Spinal cord (tissue), 10 donors: ENCODE data around the gene PPP1CC. TPM values are rescaled to one million over a fixed set of nuclear protein-coding genes. Genes with fewer than 3 reads are reported as not detected.

ENCODE experiments used
- DNase-seq, 6 donors: peaks; one replicate each; pipeline versions ENCODE4 v3.0.0 to v3.0.0-alpha.2; 2013 to 2015; ENCODE audit warnings: low spot score in 6 of 6, low read depth in 4 of 6
- H3K27ac ChIP-seq: one replicate; pipeline ENCODE4 v1.5.1; 2013; ENCODE audit warnings: low read depth, low read length, control low read depth
- H3K27me3 ChIP-seq: one replicate; pipeline ENCODE4 v1.6.1; 2013; ENCODE audit warnings: low read length; ENCODE audit not compliant: control insufficient read depth, insufficient read depth
- H3K36me3 ChIP-seq: one replicate; pipeline ENCODE4 v1.6.1; 2013; ENCODE audit warnings: low read length; ENCODE audit not compliant: control insufficient read depth, insufficient read depth
- H3K4me1 ChIP-seq: one replicate; pipeline ENCODE4 v1.6.1; 2013; ENCODE audit warnings: low read length; ENCODE audit not compliant: control insufficient read depth, insufficient read depth
- H3K4me3 ChIP-seq: one replicate; pipeline ENCODE4 v1.5.1; 2013; ENCODE audit warnings: low read depth, low read length, control low read depth
- H3K9me3 ChIP-seq: one replicate; pipeline ENCODE4 v1.6.1; 2013; ENCODE audit warnings: low read length; ENCODE audit not compliant: control insufficient read depth, insufficient read depth
- WGBS: methylation state at CpG from one replicate; pipeline ENCODE4 v1.1.5; 2013; ENCODE audit warnings: missing lambda C conversion rate; ENCODE audit not compliant: insufficient coverage; 5-methylcytosine and 5-hydroxymethylcytosine counted together
- polyA plus RNA-seq, 2 donors: library from polyadenylated mRNA; unstranded; fragments of 120-200 nt; gene quantifications; one replicate each; pipeline ENCODE4 v1.2.1, GENCODE V29; 2013; ENCODE audit not compliant: insufficient read length in 2 of 2
- total RNA-seq, 2 donors: library from RNA; depleted of rRNA in 1 of 2; stranded (reverse); fragments of 120-200 nt in 1 of 2; fragments of >200 nt in 1 of 2; gene quantifications; one replicate each; pipeline versions ENCODE4 v1.2.3 to v1.2.4, GENCODE V29; 2013 to 2014
- donor health status: healthy.

Gene PPP1CC
- total and polyA plus RNA-seq, 4 donors: 108 to 152 (median 134) TPM

- Histone ChIP-seq H3K4me3 (no peak overlapping the region), H3K27me3 (peaks cover 2% of the 10 kb centered on the region), H3K36me3 (peaks cover 4% of the 10 kb centered on the region), H3K4me1 (peaks cover 11% of the 10 kb centered on the region), H3K9me3 (no peaks in the 10 kb centered on the region), H3K27ac (no peak overlapping the region)
- 64% methylated on average over 5 of the region's 7 CpGs for WGBS
- DNase-seq: no peak
These were observed 58.3 kb downstream of the PPP1CC start for GRCh38 chr12:110684312-110684836.

- no peak overlapping the region for H3K27ac ChIP-seq
- H3K4me1 ChIP-seq: peaks cover 8% of the 10 kb centered on the region
- no peaks in the 10 kb centered on the region for H3K9me3 ChIP-seq
- no peak overlapping the region for H3K4me3 ChIP-seq
- WGBS: 100% methylated on average over 1 of the region's 2 CpGs
- DNase-seq: no peak
- peaks cover 2% of the 10 kb centered on the region for H3K27me3 ChIP-seq
- H3K36me3 ChIP-seq: peaks cover 4% of the 10 kb centered on the region
These were observed 58.8 kb downstream of the PPP1CC start for GRCh38 chr12:110683888-110684287.

- 76% methylated on average over 1 of the region's 1 CpG for WGBS
- Histone ChIP-seq H3K4me3 (no peak overlapping the region), H3K36me3 (no peaks in the 10 kb centered on the region), H3K4me1 (no peaks in the 10 kb centered on the region), H3K9me3 (no peaks in the 10 kb centered on the region), H3K27ac (no peak overlapping the region), H3K27me3 (no peaks in the 10 kb centered on the region)
- DNase-seq: no peak
These were observed 62.7 kb downstream of the PPP1CC start for GRCh38 chr12:110680032-110680431.

- no peaks in the 10 kb centered on the region for H3K9me3 ChIP-seq
- no peak overlapping the region for H3K4me3 ChIP-seq
- no peaks in the 10 kb centered on the region for H3K27me3 ChIP-seq
- no peak overlapping the region for H3K27ac ChIP-seq
- H3K4me1 ChIP-seq: no peaks in the 10 kb centered on the region
- no peaks in the 10 kb centered on the region for H3K36me3 ChIP-seq
- WGBS: 91% methylated on average over 4 of the region's 12 CpGs
- DNase-seq: no peak
These were observed 63.5 kb downstream of the PPP1CC start for GRCh38 chr12:110679201-110679600.

- Histone ChIP-seq H3K27me3 (no peaks in the 10 kb centered on the region), H3K4me1 (no peaks in the 10 kb centered on the region), H3K9me3 (no peaks in the 10 kb centered on the region), H3K36me3 (no peaks in the 10 kb centered on the region), H3K27ac (no peak overlapping the region), H3K4me3 (no peak overlapping the region)
- WGBS: 100% methylated on average over 1 of the region's 4 CpGs
- no peak for DNase-seq
These were observed 64.7 kb downstream of the PPP1CC start for GRCh38 chr12:110677982-110678381.

- WGBS: 84% methylated on average over 3 of the region's 5 CpGs
- no peak for DNase-seq
- H3K27me3 ChIP-seq: no peaks in the 10 kb centered on the region
- H3K9me3 ChIP-seq: no peaks in the 10 kb centered on the region
- no peak overlapping the region for H3K27ac ChIP-seq
- no peak overlapping the region for H3K4me3 ChIP-seq
- no peaks in the 10 kb centered on the region for H3K4me1 ChIP-seq
- no peaks in the 10 kb centered on the region for H3K36me3 ChIP-seq
These were observed 65.3 kb downstream of the PPP1CC start for GRCh38 chr12:110677206-110677911.

- H3K9me3 ChIP-seq: no peaks in the 10 kb centered on the region
- 80% methylated on average over 4 of the region's 4 CpGs for WGBS
- H3K4me1 ChIP-seq: no peaks in the 10 kb centered on the region
- H3K27ac ChIP-seq: no peak overlapping the region
- no peak overlapping the region for H3K4me3 ChIP-seq
- H3K27me3 ChIP-seq: no peaks in the 10 kb centered on the region
- no peak for DNase-seq
- H3K36me3 ChIP-seq: no peaks in the 10 kb centered on the region
These were observed 66.5 kb downstream of the PPP1CC start for GRCh38 chr12:110676171-110676570.

- Histone ChIP-seq H3K4me1 (no peaks in the 10 kb centered on the region), H3K9me3 (peaks cover 2% of the 10 kb centered on the region), H3K4me3 (no peak overlapping the region), H3K27ac (no peak overlapping the region), H3K36me3 (no peaks in the 10 kb centered on the region), H3K27me3 (no peaks in the 10 kb centered on the region)
- DNase-seq: no peak
- WGBS: 83% methylated on average over 1 of the region's 4 CpGs
These were observed 72.5 kb downstream of the PPP1CC start for GRCh38 chr12:110670161-110670701.
